Measurements from ENCODE around the gene PRXL2B. TPM values are rescaled to one million over a fixed set of nuclear protein-coding genes. Genes with fewer than 3 reads are reported as not detected.
"Not testable (repeated sequence)": the region's sequence is repeated elsewhere in the genome, so short reads cannot be mapped to it uniquely, and the experiment has no call there.

The PRXL2B gene
- total and polyA plus RNA-seq, 10 of the 15 experiments (the other 5 are each of a cell fraction or from before 2014, with no cell fraction given): 0.44 to 5.6 (median 4.0) TPM

GRCh38 chr1:2567083-2567679 is 19.4 kb upstream of the PRXL2B start:
- 56% methylated on average over 15 of the region's 16 CpGs for WGBS (ENCODE audit: insufficient coverage, insufficient replicate concordance, low lambda C conversion rate, missing lambda C conversion rate)
- H3K4me3 ChIP-seq: no peak overlapping the region
- H4K20me1 ChIP-seq (ENCODE audit: control insufficient read depth, insufficient read depth): no peaks in the 10 kb centered on the region
- DNase-seq (ENCODE audit: low read depth, low spot score) (no peak), FAIRE-seq (no peak), ATAC-seq (no peak)
- H3K4me1 ChIP-seq (ENCODE audit: control insufficient read depth, insufficient read depth, low read length): no peaks in the 10 kb centered on the region
- H3K36me3 ChIP-seq (ENCODE audit: control insufficient read depth in 2 of 2, insufficient read depth in 2 of 2, low read length in 1 of 2): no peaks in the 10 kb centered on the region; a peak in 1 of 4 replicates
- intact Hi-C loops (cut with micrococcal nuclease; ENCODE audit: unreplicated experiment): no loop called here
- BruUV-seq (replicated peaks): no TSS peak
- no peak for TF ChIP-seq PBX3 (IDR thresholded peaks at IDR 0.05; ENCODE audit: insufficient replicate concordance, low read depth, low read length)
- TF ChIP-seq POLR2A (IDR thresholded peaks at IDR 0.05; ENCODE audit: low read depth, low read length): peak; percentile 15; the same call in 1 of the 2 replicates
- in situ Hi-C loops (cut with MboI): no loop called here
- H3K27me3 ChIP-seq (replicated peaks in 1 of 2; ENCODE audit: control insufficient read depth in 2 of 2, insufficient read depth in 2 of 2, low read length in 1 of 2): no peaks in the 10 kb centered on the region
- ChIA-PET SMC1A (ENCODE audit: uncharacterized antibody, unreplicated experiment) (no interaction called here), RAD21 (ENCODE audit: unreplicated experiment) (no interaction called here), CTCF (no interaction called here), POLR2A (no interaction called here)
- H2AFZ ChIP-seq (ENCODE audit: control insufficient read depth, low read depth, low read length): no peak overlapping the region
- H3K27ac ChIP-seq (ENCODE audit: control insufficient read depth, insufficient read depth): no peak overlapping the region
- H3K9me3 ChIP-seq (replicated peaks; ENCODE audit: control insufficient read depth, insufficient read depth, low read length): no peaks in the 10 kb centered on the region; the same call in 2 of the 3 replicates
- H3K4me2 ChIP-seq (ENCODE audit: control insufficient read depth, insufficient read depth): no peak overlapping the region
- no peak overlapping the region for H3K9ac ChIP-seq (ENCODE audit: control insufficient read depth, insufficient read depth, low read length)
- H3K79me2 ChIP-seq (ENCODE audit: control insufficient read depth, insufficient read depth, low read length): no peaks in the 10 kb centered on the region

GRCh38 chr1:2568187-2568816 is 18.3 kb upstream of the PRXL2B start:
- intact Hi-C loops (cut with micrococcal nuclease; ENCODE audit: unreplicated experiment); H3K27ac ChIP-seq (ENCODE audit: control insufficient read depth, insufficient read depth); H3K79me2 ChIP-seq (ENCODE audit: control insufficient read depth, insufficient read depth, low read length); H4K20me1 ChIP-seq (ENCODE audit: control insufficient read depth, insufficient read depth); H3K4me2 ChIP-seq (ENCODE audit: control insufficient read depth, insufficient read depth); CTCF ChIA-PET; H3K36me3 ChIP-seq (ENCODE audit: control insufficient read depth in 2 of 2, insufficient read depth in 2 of 2, low read length in 1 of 2); SMC1A ChIA-PET (ENCODE audit: uncharacterized antibody, unreplicated experiment); H3K9ac ChIP-seq (ENCODE audit: control insufficient read depth, insufficient read depth, low read length); in situ Hi-C loops (cut with MboI); H3K9me3 ChIP-seq (replicated peaks; ENCODE audit: control insufficient read depth, insufficient read depth, low read length); DNase-seq (ENCODE audit: low read depth, low spot score); POLR2A ChIA-PET; H3K27me3 ChIP-seq (replicated peaks in 1 of 2; ENCODE audit: control insufficient read depth in 2 of 2, insufficient read depth in 2 of 2, low read length in 1 of 2); H3K4me3 ChIP-seq; H2AFZ ChIP-seq (ENCODE audit: control insufficient read depth, low read depth, low read length); H3K4me1 ChIP-seq (ENCODE audit: control insufficient read depth, insufficient read depth, low read length); BruUV-seq (replicated peaks); RAD21 ChIA-PET (ENCODE audit: unreplicated experiment): not testable (repeated sequence)
- 38% methylated on average over 6 of the region's 17 CpGs for WGBS (ENCODE audit: insufficient coverage, insufficient replicate concordance, low lambda C conversion rate, missing lambda C conversion rate)
- ATAC-seq (peak; percentile 79), FAIRE-seq (peak; percentile 91)

Measured in GM12878 (cell line).